ENCODE results near the gene PITPNC1.
"Not testable (repeated sequence)": the region's sequence is repeated elsewhere in the genome, so short reads cannot be mapped to it uniquely, and the experiment has no call there.

PITPNC1 gene

DNA sequence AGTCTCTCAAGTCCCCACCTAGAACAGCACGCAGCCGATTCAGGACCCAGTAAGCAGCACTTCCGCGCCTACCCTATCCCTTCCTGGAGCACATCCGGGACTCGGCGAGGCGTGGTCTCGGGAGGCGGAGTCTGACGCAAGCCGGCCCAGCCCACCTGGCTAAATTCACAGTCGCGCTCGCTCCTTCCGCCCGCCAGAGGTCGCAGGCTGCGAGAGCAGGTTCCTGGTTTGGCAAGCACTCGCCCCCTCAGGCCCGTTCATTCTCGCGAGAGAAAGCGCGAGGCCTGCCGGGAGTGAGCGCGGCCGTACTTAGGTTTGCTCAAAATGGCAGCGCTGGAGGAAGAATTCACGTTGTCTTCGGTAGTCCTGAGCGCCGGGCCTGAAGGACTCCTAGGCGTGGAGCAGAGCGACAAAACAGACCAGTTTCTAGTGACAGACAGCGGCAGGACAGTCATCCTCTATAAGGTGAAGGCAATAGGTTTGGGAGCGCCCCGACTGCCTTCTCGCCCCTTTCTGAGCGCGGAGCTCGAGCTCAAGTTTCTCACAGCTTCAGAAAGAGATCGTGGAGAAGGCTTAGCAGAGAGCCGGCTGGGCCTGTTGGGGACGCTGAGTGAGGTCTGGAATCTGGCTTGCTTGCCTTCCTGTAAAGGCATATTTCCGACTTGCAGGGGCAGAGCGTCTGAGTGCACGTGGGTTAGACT is 340.7 kb downstream of the PITPNC1 start, which contains the start of gene NOL11:
TSS of gene NOL11 (plus strand) at position 313 of the 701 bp plus-strand sequence. CDS start at position 325, 12 bp downstream.
- peak; percentile 92 for TF ChIP-seq CTCF (IDR thresholded peaks at IDR 0.05; ENCODE audit: low read depth, low read length, missing control alignments)
- H3K4me3 ChIP-seq (replicated peaks; ENCODE audit: low read depth, low read length): peak within 1 kb of the TSS; percentile 100
- peak; percentile 91 for DNase-seq (ENCODE audit: extremely low read depth, low read depth)

GRCh38 chr17:67718325-67718941 is 341.4 kb downstream of the PITPNC1 start:
- no peak for TF ChIP-seq CTCF (IDR thresholded peaks at IDR 0.05; ENCODE audit: low read depth, low read length, missing control alignments)
- no peak for DNase-seq (ENCODE audit: extremely low read depth, low read depth)
- H3K4me3 ChIP-seq (replicated peaks; ENCODE audit: low read depth, low read length): peak overlapping the region; percentile 100

DNA sequence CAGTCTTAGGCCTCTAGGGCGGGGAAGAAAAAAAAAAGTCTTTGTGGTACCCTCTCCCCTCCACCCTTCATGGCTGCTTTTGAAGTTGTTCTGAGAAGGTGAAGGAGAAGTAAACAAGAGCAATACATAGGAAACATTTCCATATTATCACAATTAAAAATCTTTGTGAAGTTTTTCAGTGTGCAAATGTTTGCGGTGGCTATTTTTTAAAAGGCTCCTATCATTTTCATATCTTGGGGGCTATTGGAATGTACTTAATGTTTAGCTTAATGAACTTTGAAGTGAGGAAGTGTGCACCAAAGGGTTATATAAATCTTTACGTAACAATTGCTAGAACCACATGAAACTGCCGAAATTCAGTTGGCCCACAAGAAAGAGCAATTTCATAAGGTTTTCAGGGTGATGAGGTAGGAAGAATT is 348.3 kb downstream of the PITPNC1 start:
- H3K4me3 ChIP-seq (replicated peaks; ENCODE audit: low read depth, low read length): no peak overlapping the region
- no peak for TF ChIP-seq CTCF (IDR thresholded peaks at IDR 0.05; ENCODE audit: low read depth, low read length, missing control alignments)
- DNase-seq (ENCODE audit: extremely low read depth, low read depth): no peak

DNA sequence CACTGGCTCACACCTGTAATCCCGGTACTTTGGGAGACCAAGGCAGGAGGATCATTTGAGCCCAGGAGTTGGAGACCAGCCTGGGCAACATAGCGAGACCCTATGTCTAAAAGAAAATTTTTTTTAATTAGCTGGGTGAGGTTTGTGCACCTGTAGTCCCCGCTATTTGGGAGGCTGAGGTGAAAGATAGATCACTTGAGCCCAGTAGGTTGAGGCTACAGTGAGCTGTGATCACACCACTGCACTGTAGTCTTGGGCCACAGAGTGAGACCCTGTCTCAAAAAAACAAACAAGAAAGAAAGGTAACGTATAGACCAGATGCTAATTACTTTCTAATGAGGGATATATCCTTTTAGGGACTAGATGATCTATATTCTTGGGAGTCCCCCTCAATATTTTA is 348.7 kb downstream of the PITPNC1 start:
- no peak overlapping the region for H3K4me3 ChIP-seq (replicated peaks; ENCODE audit: low read depth, low read length)
- DNase-seq (ENCODE audit: extremely low read depth, low read depth): no peak
- TF ChIP-seq CTCF (IDR thresholded peaks at IDR 0.05; ENCODE audit: low read depth, low read length, missing control alignments): no peak

DNA sequence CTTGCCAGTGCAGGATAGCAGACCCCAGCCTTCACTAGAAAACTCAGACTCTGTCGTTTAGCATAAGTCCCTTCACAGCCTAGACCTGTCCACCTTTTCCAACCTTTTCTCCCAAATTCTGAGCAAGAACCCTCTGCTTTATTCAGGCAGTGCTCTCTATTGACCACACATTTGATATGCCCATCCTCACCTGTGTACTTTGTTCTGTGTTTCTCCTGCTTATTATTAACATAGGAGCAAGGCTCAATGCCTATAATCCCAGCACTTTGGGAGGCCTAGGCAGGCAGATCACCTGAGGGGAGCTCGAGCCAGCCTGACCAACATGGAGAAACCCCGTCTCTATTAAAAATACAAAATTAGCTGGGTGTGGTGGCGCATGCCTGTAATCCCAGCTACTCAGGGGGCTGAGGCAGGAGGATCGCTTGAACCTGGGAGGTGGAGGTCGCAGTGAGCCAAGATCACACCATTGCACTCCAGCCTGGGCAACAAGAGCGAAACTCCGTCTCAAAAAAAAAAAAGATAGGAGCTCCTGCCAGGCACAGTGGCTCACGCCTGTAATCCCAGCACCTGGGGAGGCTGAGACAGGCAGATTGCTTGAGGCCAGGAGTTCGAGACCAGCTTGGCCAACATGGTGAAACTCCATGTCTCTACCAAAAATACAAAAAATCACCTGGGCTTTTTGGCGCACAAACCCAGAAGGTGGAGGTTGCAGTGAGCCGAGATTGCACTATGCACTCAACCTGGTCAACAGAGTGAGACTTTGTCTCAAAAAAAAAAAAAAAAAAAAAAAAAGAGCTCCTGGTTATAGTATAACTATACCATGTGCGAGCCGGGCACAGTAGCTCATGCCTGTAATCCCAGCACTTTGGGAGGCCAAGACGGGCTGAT is 350.3 kb downstream of the PITPNC1 start:
- H3K4me3 ChIP-seq (replicated peaks; ENCODE audit: low read depth, low read length); DNase-seq (ENCODE audit: extremely low read depth, low read depth): not testable (repeated sequence)

GRCh38 chr17:67729903-67730302 is 352.8 kb downstream of the PITPNC1 start:
- no peak for TF ChIP-seq CTCF (IDR thresholded peaks at IDR 0.05; ENCODE audit: low read depth, low read length, missing control alignments)
- no peak overlapping the region for H3K4me3 ChIP-seq (replicated peaks; ENCODE audit: low read depth, low read length)
- no peak for DNase-seq (ENCODE audit: extremely low read depth, low read depth)

GRCh38 chr17:67730731-67731130 is 353.6 kb downstream of the PITPNC1 start:
- no peak for DNase-seq (ENCODE audit: extremely low read depth, low read depth)
- TF ChIP-seq CTCF (IDR thresholded peaks at IDR 0.05; ENCODE audit: low read depth, low read length, missing control alignments): no peak
- H3K4me3 ChIP-seq (replicated peaks; ENCODE audit: low read depth, low read length): no peak overlapping the region
